Activated T-helper 9 cell treated with anti-CD3 and anti-CD28 coated beads, Interleukin-2, amount 50 U/mL, for 16 hours (primary cell): ENCODE measurements around the gene GRB10.

ENCODE experiments used
- DNase-seq: peaks from one replicate; pipeline ENCODE4 v3.0.0-alpha.2; 2020; ENCODE audit warnings: low read depth

The GRB10 gene

DNA sequence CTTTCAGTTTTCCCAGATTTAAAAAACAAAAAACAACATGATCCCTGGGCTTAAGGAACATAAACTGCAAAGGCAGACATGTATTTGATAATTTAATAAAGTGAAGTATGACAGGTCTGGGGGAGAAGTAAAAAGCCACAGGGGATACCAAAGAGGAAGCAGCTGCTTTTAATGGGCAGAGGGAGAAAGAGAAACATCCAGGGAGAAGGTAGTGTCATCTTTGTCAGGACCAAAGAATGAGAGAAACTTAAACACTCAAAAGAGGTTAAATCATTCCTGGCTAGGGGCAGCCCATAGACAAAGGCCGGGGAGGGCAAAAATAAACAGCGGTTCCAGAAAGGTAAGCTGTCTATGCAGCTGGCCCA is 94.5 kb downstream of the GRB10 start:
- DNase-seq, result no peak

DNA sequence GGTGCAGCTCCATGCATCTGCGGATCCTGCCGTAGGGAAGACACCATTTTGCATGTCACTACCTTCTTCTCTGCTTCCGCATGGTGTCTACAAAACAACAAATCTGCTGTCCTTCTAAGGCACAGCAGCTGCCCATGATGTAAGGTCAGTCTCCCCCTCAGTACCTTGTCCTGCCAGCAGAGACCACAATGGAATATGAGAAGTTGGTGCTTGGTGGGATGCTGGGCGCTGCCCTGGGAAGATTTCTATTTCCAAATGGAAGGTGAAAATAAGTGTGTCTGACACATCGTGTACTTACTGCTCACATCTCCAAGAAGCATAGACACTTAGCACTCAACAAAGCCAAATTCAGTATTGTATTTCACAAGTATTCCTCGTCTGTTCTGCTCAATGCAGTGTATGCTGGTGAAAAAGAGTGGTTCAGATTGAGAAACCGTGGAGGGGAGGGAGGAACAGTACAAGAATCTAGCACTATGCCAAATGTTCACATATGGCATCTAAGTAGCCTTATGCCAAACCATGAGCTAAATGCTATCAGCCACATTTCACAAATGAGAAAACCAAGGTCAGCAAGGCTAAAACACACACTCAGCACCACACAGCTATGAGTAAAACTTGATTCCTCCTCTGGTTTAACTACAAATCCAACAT is 95.0 kb downstream of the GRB10 start:
- DNase-seq, result no peak

DNA sequence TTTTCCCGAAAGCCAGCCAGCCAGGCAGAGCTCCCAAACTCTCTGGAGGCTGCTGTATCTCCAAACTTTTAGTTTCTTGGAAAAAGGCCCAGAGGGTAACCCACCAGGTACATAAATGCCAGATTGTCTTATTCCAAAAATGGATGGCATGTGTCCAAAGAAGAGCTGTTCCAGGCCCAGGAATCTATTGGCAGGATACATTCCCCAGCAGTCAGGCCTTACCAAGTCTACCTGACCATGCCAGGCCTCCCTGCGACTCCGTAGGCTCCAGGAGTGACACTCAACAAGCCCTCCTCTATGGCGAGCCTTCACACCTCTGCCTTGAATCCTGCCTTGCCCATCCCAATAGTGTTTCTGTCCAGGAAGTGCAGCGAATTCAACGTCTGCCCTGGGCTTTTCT is 95.6 kb downstream of the GRB10 start:
- no peak for DNase-seq

DNA sequence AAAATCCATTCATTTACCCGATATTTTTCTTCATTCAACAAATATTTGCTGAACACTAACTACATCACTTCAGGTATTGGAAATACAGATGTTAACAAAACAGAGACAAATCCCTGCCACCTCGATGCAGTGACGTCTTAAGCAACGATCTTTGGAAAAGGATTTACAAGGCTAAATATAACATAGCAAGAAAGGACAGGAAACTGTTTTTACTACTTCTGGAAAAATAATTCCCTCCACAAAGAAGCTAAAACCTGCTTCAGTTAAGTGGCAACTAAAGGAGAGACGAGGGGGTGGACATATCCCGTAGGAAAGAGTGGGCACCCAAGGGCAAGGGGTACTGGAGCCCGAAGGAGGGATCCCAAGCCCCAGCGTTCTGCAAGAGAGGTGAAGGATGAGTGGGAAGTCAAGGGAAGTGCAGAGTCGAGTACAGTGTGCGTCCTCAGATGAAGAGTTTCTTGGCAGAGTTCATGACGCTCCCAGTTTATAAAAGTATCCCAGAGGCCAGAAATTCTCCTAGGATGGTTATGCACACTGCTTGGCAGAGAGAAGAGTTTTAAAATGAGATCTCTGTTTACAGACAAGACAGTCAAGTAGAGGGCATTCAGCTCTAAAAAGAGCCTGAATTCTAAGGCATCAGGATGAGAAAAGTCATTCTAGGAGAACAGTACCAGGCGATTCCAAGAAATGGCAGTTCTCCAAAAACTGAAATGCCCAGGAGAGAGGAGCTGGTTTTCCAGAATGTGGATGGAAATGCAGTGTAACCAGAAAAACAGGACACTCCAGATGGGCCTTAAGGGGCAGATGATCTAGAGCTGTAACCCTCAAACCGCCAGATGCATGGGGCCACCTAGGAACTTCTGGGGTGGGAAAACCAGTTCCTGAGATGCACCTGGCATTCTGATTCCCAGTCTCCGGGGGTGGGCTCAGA is 97.3 kb downstream of the GRB10 start:
- no peak for DNase-seq

DNA sequence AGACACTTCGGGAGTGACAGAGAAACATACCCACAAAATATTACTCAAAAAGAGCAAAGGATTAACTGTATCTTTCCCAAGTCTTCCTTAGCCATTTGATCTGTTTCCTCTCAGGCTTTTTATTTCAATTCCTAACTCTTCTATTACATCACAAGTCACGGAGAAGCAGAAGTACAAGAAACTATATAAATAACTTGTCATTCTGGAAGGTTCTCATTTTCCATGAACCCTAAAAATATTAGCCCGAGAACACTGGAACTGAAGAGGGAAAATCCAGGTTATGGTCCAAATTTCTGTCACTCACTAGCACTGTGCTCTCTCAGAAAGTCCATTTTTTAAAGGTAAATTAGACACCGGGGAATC is 98.0 kb downstream of the GRB10 start:
- DNase-seq, result no peak

DNA sequence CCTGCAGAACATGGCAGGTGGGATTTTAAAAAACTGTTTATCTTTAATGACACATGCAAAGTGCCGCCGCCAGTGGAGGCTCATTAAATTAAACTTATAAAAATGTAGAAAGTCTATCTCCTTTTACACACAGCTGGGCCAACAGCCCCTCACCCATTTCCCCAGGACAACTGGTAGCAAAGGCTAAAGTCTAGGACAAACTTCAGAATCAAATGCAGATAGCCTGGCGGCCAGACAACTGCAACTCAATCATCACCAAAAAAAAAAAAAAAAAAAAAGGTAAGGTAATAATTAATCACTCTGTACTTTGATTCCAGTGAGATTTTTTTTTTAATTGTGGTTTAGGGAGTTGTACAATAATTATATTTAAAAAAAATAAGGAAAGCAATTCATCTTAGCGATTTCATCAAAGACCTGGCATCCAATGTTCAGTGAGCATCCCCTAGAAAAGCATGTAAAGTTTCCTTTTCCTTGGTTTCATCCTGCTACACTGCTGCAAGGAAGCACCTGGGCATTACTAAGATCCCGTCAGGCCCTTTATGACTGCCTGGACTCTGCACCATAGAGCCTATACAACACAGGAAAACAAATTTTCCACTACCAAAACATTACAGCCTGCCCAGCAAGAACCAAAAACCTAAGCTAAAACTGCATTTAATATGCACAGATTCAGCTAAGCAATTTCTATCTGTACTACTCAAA is 98.5 kb downstream of the GRB10 start:
- no peak for DNase-seq

DNA sequence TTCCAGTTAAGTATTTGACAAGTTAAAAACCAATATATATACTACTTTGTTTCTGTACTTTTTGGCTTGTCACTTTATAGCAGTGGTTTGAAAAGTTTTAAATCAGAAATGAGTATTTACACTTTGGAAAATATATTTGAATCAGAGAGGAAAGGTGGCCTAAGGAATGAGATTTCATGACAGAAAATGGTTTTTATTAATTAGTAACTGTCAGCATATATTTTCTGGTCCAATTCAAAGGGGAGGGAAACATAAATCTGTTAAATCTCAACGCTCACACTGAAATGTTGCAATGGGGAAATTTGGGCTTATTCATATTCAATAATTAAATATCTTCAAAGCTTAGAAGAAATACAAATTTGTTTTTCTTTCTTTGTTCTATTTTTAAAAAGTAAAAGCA is 100.1 kb downstream of the GRB10 start:
- no peak for DNase-seq

DNA sequence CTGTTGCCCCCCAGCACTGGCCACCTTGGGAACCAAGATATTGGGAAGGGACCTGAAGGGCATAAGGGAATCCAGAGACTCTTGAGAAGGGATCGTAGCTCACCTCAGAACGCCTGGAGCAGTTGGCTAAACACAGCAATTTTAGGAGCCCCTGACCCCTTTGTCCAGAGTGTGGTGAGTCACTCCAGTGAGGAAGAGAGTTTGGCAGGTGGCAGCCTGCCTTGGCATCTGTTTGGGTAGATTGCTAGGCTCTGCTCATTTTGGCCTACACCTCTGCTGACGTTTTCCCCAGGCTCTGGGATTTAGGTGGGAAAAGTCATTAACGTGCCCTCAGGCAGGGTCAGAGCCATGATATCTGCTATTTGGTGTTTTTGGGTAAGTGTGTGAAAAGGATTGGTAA is 100.6 kb downstream of the GRB10 start:
- no peak for DNase-seq

DNA sequence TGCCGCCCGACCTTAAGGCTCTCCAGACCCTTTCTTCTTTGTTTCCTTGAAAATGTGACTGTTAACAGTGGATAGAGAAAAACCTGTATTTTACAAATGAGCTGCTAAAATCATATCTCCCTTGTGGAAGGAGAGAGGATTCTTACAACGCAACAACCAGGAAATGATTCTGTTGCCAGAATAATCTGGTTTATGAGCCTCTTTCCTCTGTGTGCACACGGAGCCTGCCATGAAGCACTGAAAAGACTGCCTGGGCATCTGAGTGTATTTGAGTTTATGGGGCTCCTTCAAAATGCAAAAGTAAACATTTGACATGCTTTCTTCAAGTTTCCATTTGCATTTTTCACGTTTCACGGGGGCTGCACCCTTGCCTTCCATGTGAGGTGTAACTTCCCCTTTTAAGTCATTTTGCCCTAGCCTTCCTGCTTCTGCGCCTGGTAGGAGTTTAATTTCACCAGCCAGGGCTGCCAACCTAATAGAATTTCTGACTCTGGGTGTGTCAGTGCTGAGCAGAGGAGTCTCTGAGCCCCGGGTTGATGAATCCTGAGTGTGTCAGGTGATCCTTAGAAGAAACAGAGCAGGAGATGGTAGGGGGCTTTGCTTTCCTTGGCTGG is 101.2 kb downstream of the GRB10 start:
- DNase-seq, result no peak

DNA sequence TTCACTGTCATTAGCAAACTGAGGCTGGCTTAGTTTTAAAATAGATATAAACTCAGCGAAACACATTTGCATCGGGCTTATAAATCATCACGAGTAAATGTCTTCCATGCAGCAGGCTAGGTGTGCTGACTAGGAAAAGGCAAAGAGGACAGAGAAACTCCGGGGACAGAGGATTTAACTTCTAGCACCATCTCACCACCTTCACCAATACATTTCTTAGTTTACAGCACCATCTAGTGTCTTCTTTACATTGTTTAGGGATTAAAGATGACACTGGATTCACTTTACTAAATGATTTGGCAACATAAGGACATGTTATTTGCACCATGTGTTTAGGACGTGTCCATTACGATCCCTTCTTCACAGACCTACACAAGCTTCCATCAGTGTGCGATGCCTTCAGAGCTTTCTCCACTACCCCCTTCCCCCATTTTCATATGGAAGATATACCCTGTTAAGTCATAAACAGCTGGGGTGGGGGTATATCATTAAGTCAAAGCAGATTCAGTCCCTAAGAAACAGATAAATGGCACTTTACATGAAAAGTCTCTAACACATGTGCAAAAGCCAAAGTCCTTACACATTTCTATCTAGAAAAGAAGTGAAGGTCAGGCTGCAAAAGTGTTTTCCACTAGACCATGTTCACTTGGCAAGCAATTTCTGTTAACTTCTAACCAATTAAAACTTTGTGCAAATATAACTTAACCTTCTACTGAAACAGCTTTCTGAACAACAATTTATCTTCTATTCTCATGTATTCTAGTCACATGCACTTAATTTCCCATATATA is 103.3 kb downstream of the GRB10 start:
- no peak for DNase-seq

DNA sequence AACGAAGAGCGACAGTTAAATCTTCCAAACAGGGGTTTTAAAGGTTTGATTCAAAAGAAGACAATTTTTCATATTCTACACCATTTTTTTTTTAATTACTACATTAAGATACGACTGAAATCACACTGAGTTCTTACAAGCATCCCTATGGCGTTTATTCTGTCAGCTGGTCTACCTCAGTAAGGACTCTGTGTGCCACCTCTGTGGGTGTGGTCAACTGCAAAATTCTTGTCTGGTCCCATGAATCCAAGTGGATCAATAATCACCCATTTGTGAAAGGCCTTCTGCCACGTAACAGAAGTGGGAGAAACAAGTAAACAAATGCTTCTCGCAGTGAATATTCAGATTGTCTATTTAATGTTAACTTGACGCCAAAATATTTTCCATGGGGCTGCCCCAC is 104.1 kb downstream of the GRB10 start:
- no peak for DNase-seq

DNA sequence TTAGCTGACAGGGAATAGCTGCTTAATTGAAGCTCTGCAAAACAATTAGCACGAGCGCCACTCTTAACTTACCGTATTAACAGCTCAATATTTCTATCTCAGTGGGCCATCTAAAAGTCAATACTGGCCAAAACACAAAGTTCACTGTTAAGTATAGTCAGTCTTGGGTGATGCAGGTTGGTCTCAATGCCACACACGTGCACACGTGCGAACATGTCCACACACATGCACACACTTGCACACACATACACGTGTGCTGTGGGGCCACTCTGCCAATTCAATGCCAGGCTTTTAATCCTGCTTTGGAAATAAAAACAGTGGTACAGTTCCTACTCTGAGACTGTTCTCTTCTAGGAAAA is 105.1 kb downstream of the GRB10 start:
- no peak for DNase-seq

DNA sequence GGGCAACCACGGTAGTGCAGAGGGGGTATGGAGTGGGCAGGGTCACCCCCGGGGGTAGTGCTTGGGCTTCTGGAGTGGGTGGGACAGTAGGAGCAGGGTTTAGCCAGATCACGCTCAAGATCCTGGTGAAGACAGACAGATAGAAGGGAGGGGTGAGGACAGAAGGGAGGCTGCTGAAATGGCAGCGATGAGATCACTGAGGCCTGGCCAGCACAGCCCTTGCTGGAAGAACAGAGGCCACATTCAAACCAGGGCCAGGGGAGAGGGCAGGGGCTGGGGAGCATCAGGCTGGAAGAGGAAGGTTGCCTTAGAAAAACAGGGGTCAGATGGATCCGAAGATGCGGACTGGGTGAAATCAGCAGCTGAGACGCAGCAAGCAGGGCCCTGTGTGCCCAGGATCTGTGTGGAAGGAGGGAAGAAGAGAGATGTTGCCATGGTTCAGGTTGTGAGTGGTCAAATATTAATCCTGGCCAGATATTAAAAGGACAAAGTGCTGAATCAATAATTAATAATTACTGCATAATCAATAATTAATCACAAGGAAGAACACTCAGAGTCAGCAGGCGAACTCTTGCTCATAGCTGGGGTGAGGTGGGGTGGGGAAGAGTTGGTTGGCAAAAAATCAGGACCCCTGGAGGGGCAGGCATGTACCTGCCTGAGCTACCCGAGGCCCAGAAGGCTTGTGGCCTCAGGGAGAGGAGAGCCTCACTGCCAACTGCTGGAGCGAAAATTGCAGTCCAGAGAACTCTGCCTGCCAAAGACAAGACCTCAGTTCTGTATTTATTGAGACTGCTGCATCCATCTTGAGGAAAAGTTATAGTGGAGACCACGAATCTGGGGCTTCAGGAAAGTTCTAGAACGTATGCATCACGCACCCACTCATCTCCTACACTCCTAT is 105.7 kb downstream of the GRB10 start:
- no peak for DNase-seq

DNA sequence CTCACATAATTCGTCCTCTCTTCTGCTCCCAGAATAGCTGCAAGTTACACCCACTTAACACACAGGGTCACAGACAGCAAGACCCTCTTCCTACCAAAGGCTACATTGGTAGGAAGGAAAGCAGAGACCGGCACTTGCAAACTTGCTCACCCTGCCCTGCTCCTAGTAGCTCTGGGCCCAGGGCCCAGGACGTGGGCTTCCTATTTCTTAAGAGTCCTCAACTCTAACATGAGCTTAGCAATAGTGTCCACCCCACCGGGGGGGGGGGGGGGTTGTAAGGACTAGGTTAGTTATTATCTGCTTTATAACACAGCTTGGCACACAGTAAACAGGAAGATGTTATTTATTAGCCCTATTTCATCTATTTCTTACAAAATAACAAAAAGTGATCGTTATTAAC is 106.6 kb downstream of the GRB10 start:
- no peak for DNase-seq

DNA sequence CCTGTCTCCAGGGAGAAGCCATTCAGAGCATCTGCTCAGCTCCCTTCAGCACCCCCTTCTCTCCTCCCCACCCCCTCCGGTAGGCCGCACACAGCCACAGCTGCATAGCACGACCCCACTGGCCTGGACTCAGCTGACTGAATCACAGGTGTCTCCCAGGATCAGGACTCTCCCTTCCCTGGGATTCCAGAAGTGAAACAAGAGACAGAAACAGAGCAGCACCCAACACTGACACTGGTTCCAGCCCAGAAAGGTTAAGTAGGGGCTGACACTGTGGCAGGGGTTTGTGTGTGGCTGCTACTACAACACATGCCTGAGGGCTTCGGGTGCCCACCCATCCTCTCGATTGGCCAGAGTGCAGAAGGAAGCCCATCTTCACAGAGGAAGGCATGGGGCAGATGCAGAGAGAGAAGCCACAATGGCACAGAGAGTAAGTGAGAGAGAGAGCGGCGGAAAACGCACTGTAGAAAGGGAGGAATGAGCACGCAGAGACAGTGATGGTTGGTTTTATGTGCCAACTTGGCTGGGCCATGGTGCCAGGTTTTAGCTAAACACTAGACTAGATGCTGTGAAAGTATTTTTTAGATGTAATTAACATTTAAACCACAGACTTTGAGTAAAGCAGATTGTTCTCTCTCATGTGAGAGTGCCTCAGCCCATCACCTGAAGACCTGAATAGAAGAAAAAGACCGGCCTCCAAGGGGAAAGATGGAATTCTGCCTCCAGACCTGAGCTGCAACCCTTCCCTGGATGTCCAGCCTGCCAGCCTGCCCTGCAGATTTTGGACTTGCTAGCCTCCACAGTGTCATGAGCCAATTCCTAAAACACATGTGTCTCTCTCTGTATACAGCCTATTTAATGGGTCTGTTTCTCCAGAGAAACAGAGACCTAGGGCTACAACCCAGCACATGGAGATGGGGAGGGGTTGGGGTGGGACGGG is 107.5 kb downstream of the GRB10 start:
- DNase-seq, result no peak

DNA sequence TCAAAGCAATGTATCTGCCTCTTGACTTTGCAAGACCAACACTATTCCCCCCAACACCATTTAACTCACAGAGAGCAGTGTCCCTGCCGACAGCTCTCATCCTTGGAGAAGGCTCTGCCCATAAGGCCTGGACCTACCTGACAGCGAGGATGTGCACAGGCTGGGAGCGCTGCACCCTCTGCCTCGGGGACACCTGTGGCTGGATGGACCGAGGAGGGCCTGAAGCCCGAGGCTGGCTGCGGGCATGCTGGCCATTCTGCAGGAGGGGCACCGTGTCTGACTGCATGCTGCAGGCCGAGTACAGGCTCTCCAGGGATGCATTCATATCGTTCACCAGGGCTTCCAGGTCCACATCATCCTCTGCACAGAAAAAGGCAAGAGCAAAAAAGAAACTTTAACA is 108.4 kb downstream of the GRB10 start:
- DNase-seq, result no peak

DNA sequence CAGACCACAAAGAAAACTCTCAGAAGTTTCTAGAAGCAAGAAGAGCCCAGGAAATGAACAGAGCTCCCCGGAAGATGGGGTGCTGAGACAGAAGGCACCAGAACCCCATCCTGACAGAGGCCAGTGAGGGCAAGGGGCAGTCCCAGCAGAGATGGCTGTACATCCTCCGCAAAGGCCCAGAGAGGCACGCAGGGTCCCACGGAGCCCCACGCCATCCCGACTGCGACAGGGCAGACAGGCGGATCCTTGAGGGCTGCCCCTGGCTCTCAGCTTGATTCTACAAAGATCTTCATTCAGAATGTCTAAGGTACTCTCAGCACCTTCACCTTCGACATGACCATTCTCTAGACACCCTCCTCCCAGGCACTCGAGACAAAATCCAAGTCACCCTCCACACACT is 109.6 kb downstream of the GRB10 start:
- DNase-seq, result no peak

DNA sequence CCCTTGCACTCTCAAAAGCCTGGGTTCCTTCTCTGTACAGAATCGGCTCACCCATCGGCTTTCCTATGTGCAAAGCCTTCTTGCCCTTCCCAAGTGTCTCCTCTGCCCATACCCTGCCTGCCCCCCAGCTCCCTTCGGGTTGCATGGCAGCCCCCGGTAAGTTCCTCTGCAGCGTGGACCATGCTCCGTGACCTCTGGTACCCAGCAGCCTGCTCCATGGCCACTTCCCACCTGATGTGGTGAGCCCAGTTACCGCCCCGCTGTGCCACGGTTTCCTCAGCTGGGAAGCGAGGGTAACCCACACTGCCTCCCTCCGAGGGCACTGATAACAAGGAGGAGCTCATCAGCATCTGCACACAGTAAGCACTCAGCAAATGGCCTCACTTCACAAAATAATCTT is 110.7 kb downstream of the GRB10 start:
- no peak for DNase-seq

DNA sequence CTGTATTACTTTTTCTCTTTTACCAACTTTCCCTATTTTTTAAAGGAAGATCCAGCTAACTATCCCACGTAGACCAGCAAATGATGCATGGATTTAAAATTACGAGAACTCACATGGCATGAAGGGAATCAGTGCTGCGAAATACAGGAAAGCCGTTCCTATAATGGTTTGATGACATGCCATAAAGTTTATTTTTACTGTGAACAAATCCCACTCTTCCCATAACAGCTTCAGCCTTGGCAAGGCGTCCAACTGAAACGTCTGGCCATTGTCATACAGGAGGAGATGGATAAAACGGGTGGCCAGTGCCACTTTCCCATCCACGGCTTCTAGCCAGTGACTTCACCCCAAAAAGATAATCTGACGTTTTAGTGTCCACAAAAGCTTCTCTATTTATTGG is 111.3 kb downstream of the GRB10 start:
- no peak for DNase-seq

DNA sequence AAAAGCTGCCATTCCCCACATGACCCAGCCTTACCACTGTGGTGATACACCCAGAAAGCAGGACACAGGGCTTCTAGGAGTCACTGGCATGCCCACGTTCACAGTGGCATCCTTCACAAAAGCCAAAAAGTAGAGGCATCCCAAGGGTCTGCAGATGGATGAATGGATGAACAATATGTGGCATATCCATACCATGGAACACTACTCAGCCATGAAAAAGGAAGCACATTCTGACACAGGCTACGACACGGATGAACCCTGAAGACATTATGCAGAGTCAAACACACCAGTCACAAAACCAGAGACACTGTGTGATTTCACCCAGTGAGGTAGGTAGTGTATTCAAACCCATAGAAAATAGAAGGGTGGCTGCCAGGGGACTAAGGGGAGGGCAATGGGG is 112.8 kb downstream of the GRB10 start:
- no peak for DNase-seq
